ENCODE results near the gene TPPP2. TPM values are rescaled to one million over a fixed set of nuclear protein-coding genes. Genes with fewer than 3 reads are reported as not detected.

Gene TPPP2
- total RNA-seq, 4 donors from 2014 or later: not detected

DNA sequence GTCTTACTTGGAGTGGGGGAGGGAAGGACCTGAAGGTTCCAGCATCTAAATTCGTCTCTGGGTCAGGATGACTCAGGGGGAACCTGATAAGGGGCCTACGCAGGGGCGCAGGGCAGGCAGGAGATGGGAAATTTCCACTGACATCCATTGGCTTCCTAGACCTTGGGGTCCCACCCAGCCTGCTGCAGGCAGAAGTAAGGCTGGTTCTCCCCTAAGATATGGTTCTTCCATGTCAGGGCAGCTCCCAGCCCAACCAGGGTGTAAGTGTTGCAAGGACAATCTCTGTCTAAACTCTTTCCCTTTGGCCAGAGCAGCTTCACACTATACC lies 3.1 kb upstream of the TPPP2 start:
- Histone ChIP-seq H3K27ac (peak overlapping the region in 3 of 4 donors; percentile 91 to 95 (median 94)), H3K9me3 (no peaks in the 10 kb centered on the region), H3K4me3 (no peak overlapping the region), H3K4me1 (peaks cover 0 to 46% (median 17%) of the 10 kb centered on the region in 3 donors), H3K36me3 (peaks cover 0 to 5% of the 10 kb centered on the region in 2 donors), H3K27me3 (no peaks in the 10 kb centered on the region)
- ATAC-seq: no peak
- TF ChIP-seq POLR2AphosphoS5 (IDR thresholded peaks at IDR 0.05) (no peak), EP300 (IDR thresholded peaks at IDR 0.05) (no peak), POLR2A (IDR thresholded peaks at IDR 0.05) (no peak)
- TF ChIP-seq, protein P1, sequence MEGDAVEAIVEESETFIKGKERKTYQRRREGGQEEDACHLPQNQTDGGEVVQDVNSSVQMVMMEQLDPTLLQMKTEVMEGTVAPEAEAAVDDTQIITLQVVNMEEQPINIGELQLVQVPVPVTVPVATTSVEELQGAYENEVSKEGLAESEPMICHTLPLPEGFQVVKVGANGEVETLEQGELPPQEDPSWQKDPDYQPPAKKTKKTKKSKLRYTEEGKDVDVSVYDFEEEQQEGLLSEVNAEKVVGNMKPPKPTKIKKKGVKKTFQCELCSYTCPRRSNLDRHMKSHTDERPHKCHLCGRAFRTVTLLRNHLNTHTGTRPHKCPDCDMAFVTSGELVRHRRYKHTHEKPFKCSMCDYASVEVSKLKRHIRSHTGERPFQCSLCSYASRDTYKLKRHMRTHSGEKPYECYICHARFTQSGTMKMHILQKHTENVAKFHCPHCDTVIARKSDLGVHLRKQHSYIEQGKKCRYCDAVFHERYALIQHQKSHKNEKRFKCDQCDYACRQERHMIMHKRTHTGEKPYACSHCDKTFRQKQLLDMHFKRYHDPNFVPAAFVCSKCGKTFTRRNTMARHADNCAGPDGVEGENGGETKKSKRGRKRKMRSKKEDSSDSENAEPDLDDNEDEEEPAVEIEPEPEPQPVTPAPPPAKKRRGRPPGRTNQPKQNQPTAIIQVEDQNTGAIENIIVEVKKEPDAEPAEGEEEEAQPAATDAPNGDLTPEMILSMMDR (IDR thresholded peaks at IDR 0.05): no peak
- WGBS, 2 donors (ENCODE audit: low coverage in 1 of 2): 42% methylated on average over 3 of the region's 3 CpGs; no CpG with 5 or more reads in 1 of the 2 donors

DNA sequence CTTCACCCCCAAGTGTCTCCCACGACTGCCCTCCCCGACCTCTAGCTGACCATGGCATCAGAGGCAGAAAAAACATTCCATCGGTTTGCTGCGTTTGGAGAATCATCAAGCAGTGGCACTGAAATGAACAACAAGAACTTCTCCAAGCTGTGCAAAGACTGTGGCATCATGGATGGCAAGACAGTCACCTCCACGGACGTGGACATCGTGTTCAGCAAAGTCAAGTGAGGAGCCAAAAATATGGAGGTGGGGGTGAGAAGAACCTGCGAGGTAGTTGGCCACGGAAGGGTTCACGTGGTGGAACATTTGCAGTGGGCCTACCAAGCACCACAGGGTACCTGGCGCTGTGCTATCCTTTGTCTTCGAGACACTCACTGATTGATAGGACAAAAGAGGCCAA lies 514 bp downstream of the TPPP2 start:
- H3K36me3 ChIP-seq: no peaks in the 10 kb centered on the region
- H3K4me3 ChIP-seq: no peak overlapping the region
- no peak for ATAC-seq
- no peak for TF ChIP-seq POLR2A (IDR thresholded peaks at IDR 0.05)
- TF ChIP-seq EP300 (IDR thresholded peaks at IDR 0.05): no peak
- TF ChIP-seq, protein P1 (IDR thresholded peaks at IDR 0.05): no peak
- TF ChIP-seq POLR2AphosphoS5 (IDR thresholded peaks at IDR 0.05): no peak
- peaks cover 0 to 17% (median 5%) of the 10 kb centered on the region in 3 donors for H3K4me1 ChIP-seq
- H3K27me3 ChIP-seq: no peaks in the 10 kb centered on the region
- WGBS, 2 donors (ENCODE audit: low coverage in 1 of 2): 76 to 88% methylated on average over 5 to 7 of the region's 12 CpGs
- no peaks in the 10 kb centered on the region for H3K9me3 ChIP-seq
- no peak overlapping the region for H3K27ac ChIP-seq

DNA sequence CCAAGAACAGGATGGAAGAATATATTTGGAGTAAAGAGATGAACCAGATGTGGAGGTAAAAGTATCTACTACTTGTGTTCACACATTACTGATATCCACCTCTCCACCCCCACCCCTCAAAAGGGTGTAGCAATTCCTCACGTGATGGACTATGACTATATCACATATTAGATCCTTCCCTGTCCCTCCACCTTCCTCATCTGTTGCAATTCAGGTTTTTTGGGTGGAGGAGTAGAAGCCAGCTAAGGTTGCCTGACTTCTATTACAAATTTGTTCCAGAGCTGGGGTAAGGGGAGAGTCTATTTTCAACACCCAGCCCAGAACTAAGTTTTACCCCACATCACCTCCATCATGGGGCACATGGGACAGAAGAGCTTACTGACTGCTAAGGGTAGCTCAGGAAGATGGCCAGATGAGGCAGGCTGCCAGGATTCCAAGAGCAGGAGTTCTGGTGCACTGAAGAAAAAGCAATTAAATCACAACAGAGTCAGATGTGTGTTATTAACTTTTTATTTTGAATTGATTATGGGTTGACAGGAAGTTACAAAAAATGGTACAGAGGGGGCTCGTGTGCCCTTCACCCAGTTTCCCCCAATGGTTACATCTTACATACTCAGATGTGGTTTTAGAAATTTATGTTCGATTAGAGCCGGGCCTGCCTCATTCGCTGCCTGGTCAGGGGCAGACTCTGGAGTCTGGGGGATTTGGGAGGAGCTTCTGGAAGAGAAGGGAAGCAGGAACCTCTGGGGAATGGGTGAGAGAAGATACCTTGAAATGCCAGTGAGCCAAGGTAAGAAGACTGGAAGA lies 2.5 kb downstream of the TPPP2 start:
- Histone ChIP-seq H3K4me1 (no peaks in the 10 kb centered on the region), H3K27me3 (no peaks in the 10 kb centered on the region), H3K27ac (no peak overlapping the region), H3K4me3 (no peak overlapping the region), H3K9me3 (no peaks in the 10 kb centered on the region), H3K36me3 (no peaks in the 10 kb centered on the region)
- TF ChIP-seq EP300 (IDR thresholded peaks at IDR 0.05) (no peak), POLR2A (IDR thresholded peaks at IDR 0.05) (no peak), POLR2AphosphoS5 (IDR thresholded peaks at IDR 0.05) (no peak)
- TF ChIP-seq, protein P1 (IDR thresholded peaks at IDR 0.05): no peak
- no peak for ATAC-seq
- WGBS, 2 donors (ENCODE audit: low coverage in 1 of 2): 50 to 90% methylated on average over 1 to 5 of the region's 5 CpGs

DNA sequence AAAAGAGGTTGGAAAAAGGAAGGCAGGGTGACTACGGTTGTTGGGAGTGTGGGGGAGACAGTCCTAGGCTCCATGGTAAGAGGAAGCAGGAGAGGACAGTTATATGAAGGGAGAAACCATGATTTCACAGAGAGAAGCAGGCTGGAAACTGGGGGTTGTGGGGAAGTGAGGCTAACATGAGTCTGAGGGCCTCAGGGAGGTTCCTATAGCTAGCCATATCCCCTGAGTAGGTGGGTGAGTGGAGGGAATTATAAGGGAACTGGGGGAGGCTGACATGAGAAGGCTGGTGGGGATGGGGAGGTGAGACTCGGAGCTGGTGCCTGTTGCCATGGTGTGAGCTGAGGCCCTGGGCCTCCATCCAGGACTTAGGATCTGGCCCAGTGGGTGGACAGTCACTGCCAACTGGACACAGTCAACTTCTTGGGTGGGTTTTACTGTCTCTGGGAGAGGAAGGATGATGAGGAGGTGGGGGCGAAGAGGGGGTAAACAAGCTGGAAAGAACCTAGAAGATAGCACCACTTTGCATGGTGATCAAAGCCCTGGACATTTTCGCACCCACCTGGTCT lies 3.2 kb downstream of the TPPP2 start:
- ATAC-seq: no peak
- TF ChIP-seq EP300 (IDR thresholded peaks at IDR 0.05): no peak
- TF ChIP-seq POLR2AphosphoS5 (IDR thresholded peaks at IDR 0.05): no peak
- TF ChIP-seq POLR2A (IDR thresholded peaks at IDR 0.05): no peak
- TF ChIP-seq, protein P1 (IDR thresholded peaks at IDR 0.05): no peak
- no peak overlapping the region for H3K27ac ChIP-seq
- H3K36me3 ChIP-seq: no peaks in the 10 kb centered on the region
- H3K27me3 ChIP-seq: no peaks in the 10 kb centered on the region
- no peaks in the 10 kb centered on the region for H3K9me3 ChIP-seq
- H3K4me3 ChIP-seq: no peak overlapping the region
- WGBS, 2 donors (ENCODE audit: low coverage in 1 of 2): 72 to 100% methylated on average over 3 of the region's 4 CpGs
- peaks cover 0 to 4% (median 1%) of the 10 kb centered on the region in 3 donors for H3K4me1 ChIP-seq

DNA sequence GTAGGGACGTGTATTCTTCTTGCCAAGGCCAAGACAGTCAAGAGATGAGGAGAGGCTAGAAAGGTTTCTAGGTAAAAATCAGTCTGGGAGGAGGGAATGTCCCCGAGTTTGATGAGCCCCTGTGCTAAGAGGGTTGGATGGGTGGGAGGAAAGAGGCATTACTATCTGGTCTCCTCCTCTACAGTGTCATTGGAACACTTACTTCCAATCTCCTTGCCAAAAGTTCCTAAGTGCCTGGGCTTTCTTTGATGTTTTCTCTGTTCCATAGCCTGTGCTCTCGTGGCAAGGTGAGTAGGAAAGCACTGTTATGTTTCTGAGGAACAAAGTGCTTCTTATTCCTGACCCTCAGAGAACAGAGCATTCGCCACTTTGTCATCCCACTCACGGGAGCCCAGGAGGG lies 4.7 kb downstream of the TPPP2 start, which contains the start of gene RNASE13:
TSS of gene RNASE13 (minus strand) at position 101 of the 400 bp plus-strand sequence. CDS start 519 bp downstream, outside the sequence.
- no peak within 1 kb of the TSS for H3K27ac ChIP-seq

More for the DNA sequence above, 4.7 kb downstream of the TPPP2 start, which contains the start of gene RNASE13:
- Histone ChIP-seq H3K27me3 (no peaks in the 10 kb centered on the region), H3K4me3 (no peak within 1 kb of the TSS), H3K4me1 (peaks cover 11 to 19% (median 14%) of the 10 kb centered on the region in 3 donors), H3K9me3 (no peaks in the 10 kb centered on the region), H3K36me3 (no peaks in the 10 kb centered on the region)
- 79 to 87% methylated on average over 2 to 3 of the region's 5 CpGs for WGBS, 2 donors (ENCODE audit: low coverage in 1 of 2)
- no peak for ATAC-seq
- TF ChIP-seq, protein P1 (IDR thresholded peaks at IDR 0.05): no peak
- TF ChIP-seq POLR2AphosphoS5 (IDR thresholded peaks at IDR 0.05): no peak
- TF ChIP-seq EP300 (IDR thresholded peaks at IDR 0.05): no peak
- no peak for TF ChIP-seq POLR2A (IDR thresholded peaks at IDR 0.05)

Data from gastroesophageal sphincter (tissue), 4 donors.